Fibroblast of the aortic adventitia (primary cell): ENCODE measurements around the gene TRAFD1. TPM values are rescaled to one million over a fixed set of nuclear protein-coding genes. Genes with fewer than 3 reads are reported as not detected.
"Not testable (repeated sequence)": the region's sequence is repeated elsewhere in the genome, so short reads cannot be mapped to it uniquely, and the experiment has no call there.

Source experiments
- DNase-seq: peaks from one replicate; pipeline ENCODE4 v3.0.0-alpha.2; 2010; ENCODE audit warnings: low read depth
- H3K4me3 ChIP-seq: 2 replicates; pipeline ENCODE4 v1.5.1; 2011; ENCODE audit warnings: low read depth, mild to moderate bottlenecking, control low read depth, low read length, moderate library complexity
- CTCF ChIP-seq: IDR thresholded peaks from 2 replicates; pipeline ENCODE4 v1.5.1; 2011; ENCODE audit warnings: mild to moderate bottlenecking, low read length, control low read depth, inconsistent platforms; ENCODE audit not compliant: insufficient read depth
- total RNA-seq: library from RNA; depleted of rRNA; stranded (reverse); fragments of >200 nt; gene quantifications from 2 replicates; pipeline ENCODE4 v1.2.3, GENCODE V29; 2012; ENCODE audit warnings: low replicate concordance

Gene TRAFD1
- total RNA-seq, 1 donor: 36.5 TPM

- no peak for DNase-seq
- no peak overlapping the region for H3K4me3 ChIP-seq
- TF ChIP-seq CTCF: no peak
Measured at GRCh38 chr12:112097641-112098040, 27.7 kb upstream of the TRAFD1 start.

GRCh38 chr12:112100500-112100899, 24.9 kb upstream of the TRAFD1 start:
- DNase-seq, H3K4me3 ChIP-seq: not testable (repeated sequence)

DNA sequence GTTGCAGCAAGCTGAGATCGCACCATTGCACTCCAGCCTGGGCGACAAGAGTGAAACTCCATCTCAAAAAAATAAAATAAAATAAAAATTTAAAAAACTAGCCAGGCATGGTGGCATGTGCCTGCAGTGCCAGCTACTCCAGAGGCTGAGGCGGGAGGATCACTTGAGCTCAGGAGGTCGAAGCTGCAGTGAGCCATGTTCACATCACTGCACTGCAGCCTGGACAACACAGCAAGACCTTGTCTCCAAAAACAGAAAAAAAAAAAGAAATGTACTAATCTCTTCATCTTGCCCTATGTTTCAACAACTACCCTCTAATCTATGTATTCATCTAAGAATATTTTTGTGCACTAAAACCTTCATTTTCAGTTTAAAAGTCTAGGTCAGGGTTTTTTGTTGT, 23.2 kb upstream of the TRAFD1 start:
- no peak for TF ChIP-seq CTCF
- no peak overlapping the region for H3K4me3 ChIP-seq
- DNase-seq: no peak

GRCh38 chr12:112102746-112103145, 22.6 kb upstream of the TRAFD1 start:
- DNase-seq, H3K4me3 ChIP-seq: not testable (repeated sequence)

- DNase-seq: no peak
- TF ChIP-seq CTCF: no peak
- no peak overlapping the region for H3K4me3 ChIP-seq
Measured at GRCh38 chr12:112103758-112104503, 21.4 kb upstream of the TRAFD1 start.

- no peak overlapping the region for H3K4me3 ChIP-seq
- no peak for DNase-seq
- TF ChIP-seq CTCF: no peak
Measured at GRCh38 chr12:112105891-112106290, 19.5 kb upstream of the TRAFD1 start.

- peak overlapping the region; percentile 96 for H3K4me3 ChIP-seq
- DNase-seq: no peak
- TF ChIP-seq CTCF: no peak
Measured at GRCh38 chr12:112107306-112108201, 17.8 kb upstream of the TRAFD1 start.
